Stimulated activated CD4-positive, alpha-beta T cell treated with anti-CD3 and anti-CD28 coated beads, Interleukin-1b, Interleukin-23, amount 100 ng/mL, for 4 hours (primary cell): ENCODE measurements around the gene SCGB1C1.
"Not testable (repeated sequence)": the region's sequence is repeated elsewhere in the genome, so short reads cannot be mapped to it uniquely, and the experiment has no call there.

ENCODE experiments used
- DNase-seq, 2 donors: peaks; one replicate each; pipeline ENCODE4 v3.0.0-alpha.2; 2020; ENCODE audit warnings: low read depth in 2 of 2

Gene SCGB1C1

DNA sequence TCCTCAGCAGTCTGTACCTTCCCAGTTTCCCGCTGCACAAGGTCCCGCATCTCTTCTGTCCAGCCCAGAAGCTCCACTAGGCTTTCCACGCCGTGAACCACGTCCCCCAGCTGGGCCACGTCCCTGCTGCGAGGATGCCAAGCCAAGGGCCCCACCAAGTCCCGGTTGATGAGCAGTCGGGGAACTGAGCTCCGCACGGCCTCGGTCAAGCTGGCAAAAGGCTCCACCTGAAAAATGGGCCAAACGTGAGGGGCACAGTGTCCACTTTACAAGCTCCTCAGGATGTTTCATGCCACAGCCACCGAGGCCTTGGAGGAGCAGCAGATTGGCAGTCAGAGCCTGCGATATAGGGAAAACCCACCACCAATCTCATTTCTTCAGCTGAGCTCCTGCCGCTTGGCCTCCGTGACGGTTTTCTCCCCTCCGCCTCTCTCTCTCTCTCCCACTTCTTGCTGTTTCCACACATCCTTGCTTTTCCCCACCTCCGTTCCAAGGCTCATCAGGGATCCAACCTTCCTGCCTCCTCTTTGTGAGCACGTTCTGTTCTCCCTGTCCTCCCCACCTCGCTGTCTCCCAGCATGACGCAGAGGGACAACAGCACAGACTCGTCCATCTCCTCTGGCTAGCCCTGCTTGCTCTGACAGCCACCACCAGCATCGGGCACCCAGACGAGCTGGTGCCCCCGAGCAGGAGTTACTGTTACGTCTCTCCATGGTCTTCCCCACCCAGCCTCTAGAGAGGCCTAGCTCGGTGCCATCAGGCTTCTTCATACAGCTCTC, 26.1 kb downstream of the SCGB1C1 start:
- no peak for DNase-seq

DNA sequence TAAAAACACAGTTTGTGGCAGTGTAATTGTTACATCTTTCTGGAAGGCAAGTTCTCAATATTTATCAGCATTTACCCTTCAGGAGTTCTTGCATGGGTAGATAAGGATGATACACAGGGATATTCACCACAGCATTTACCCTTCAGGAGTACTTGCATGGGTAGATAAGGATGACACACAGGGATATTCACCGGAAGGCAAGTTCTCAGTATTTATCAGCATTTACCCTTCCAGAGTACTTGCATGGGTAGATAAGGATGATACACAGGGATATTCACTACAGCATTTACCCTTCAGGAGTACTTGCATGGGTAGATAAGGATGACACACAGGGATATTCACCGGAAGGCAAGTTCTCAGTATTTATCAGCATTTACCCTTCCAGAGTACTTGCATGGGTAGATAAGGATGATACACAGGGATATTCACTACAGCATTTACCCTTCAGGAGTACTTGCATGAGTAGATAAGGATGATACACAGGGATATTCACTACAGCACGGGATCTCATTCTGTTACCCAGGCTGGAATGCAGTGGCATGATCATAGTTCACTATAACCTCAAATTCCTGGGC, 27.9 kb downstream of the SCGB1C1 start:
- not testable (repeated sequence) for DNase-seq

DNA sequence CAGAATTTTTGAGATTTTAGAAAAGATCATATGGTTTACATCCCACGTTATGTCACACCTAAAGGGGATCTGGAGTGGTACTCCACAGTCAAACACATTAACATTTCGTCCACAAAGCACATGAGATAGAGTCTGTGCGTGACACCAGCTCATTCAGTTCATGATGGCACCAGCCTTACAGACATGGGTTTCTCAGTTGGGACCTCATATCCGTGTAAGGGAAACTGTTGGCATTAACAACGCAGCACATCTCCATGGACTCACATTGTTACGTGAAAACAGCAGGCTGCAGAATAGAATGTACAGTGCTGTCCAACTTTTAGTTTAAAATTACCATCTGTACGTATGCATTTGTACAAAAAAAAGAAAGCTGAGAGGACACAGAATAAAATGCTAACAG, 28.7 kb downstream of the SCGB1C1 start:
- no peak for DNase-seq

DNA sequence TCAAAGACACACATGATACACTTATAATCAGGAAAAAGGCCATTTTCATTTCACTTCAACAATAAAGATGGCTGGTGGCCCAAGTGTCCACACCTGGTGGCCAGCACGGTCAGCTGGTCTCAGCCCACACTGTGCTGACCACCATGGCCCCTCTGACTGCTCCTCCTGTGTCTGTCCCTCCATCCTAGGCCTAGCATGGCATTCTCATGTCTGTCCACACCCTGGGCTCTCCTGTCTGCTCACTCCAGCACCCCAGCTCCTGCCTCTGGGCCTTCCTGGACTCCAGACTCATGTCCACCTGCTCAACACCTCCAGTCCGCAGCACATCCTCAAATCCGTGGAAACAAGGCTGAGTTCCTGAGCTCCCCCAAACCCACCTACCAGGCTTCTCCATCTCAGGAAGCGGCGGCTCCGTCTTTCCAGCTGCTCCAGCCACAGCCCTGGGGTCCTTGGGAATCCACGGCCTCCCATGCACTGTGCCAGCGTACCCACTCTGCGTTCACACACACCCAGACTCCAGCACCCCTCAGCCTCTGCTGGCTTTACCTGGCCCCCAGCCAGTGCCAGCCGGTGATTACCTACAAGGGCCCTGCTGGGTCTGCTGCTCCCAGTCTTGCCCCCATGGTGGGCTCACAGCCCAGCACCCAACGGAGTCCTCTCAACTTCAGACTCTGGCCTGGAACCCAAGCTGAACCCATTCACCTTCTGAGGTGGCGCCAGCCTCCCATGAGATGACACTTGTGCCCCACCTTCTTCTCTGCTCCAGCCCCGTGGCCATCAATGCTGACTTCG, 29.3 kb downstream of the SCGB1C1 start:
- no peak for DNase-seq

DNA sequence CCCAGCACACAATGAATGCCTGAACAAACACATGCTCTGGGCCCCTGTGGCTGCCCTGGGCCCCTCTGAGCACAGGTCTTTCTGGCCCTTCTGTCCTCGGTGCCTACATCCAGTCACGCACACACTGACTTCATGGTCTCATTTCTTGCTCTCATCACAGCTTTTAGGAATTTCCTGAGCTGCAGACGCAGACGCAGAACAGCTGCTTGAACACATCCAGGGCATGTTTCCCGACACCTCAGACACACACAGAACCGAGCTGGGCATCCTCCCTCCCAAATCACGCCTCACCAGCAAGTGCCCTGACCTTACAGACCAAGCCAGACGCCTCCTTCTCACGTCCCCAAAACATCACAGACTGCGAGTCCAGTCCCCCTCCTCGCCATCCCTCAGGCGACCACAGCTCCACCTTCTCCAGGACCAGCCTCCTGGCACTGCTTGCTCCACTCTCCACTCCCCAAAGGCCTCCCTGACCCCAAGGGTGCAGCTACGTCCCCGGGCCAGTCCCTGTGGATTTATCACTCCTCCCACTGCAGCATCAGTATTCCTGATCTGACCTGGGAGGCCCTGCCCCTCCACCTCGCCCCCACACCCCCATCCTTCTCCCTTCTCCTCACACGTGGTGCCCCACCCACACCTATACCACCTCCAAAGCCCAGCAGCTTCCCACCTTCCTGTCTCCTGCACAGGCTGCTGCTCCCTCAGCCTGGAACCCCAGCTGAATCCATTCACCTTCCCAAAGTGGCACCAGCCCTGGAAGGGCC, 30.3 kb downstream of the SCGB1C1 start:
- no peak for DNase-seq

DNA sequence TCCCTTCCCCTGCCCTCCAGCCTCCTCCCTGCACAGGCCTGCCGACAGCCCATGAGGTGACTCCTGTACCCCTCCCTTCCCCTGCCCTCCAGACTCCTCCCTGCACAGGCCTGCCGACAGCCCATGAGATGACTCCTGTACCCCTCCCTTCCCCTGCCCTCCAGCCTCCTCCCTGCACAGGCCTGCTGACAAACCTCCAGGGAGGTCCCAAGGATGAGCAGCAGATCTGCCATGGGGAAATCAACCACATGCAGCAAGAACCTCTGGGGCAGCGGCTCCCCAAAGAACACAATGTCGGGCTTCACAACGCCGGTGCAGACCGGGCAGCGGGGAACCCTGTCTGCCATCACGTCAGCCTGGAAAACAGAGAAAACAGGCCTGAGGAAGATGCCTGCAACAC, 31.0 kb downstream of the SCGB1C1 start:
- no peak for DNase-seq

DNA sequence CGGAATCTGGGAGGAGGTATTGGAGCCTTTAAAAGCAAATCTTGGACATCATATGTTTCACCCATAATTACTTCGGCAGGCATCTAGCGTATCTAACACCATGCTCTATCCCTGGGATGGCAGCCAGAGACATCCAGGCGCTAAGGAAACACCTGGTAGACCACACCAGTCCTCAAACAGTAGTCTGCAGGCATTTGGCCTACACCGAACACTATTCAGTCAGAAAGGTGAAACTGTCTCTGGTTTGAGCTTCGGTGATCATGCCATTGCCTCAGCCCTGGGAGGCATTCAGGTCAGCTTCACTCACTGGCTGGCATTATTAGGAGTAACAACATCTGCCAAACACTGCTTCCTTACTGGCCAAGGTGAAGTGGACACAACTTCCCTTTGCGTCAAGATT, 31.5 kb downstream of the SCGB1C1 start:
- no peak for DNase-seq

DNA sequence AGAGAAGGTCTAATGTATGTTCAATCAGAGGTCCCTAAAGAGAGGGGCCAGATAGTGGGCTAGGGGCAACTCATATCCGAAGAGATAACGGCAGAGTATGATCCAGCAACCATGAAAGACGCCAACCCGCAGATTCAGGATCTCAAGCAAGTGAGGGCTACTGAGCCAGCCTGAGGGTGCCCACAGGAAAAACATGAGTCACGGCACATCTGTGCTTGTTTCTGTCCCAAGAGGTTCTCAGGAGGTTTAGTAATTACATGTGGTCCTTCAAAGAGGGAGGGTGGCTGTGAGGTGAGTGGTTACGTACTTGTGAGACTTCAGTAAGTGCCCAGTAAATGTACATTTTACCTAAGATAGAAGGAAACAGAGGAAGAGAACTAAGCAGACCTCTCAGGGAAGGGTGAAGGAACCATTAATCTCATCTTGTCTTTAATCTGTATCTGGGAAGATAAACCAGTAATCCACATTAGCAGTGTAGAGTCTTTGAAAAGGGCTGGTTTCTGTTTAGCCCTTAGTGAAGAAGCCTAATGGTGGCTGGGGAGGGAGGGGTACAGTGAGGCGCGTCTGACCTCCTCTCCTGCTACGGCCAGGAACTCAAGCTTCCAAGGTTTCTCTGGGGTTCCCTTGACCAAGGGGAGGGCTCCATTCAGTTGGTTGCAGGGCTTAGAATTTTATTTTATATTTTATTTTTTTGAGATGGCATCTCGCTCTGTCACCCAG, 33.0 kb downstream of the SCGB1C1 start:
- no peak for DNase-seq

DNA sequence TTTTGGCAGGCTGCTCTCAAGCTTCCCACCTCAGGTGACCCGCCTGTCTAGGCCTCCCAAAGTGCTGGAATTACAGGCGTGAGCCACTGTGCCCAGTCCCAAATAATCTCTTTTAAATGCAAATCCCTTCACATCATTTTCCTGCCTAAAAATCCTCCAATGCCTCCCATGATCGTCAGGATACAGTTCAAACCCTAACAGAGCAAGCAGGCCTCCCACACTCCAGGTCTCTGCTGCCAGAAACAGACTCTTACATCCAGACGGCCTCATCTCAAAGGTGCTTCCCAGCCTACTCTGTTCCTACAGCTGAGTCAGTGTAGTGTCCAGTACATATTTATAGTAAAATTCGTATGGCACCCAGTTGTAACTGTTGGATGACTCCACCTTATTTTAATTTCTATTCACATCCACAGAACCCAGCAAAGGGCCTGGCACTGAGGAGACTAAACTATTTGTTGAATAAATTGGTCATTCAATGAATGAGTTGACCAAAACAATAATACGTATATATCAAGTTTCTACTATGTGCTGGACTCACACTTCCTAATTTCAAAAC, 35.0 kb downstream of the SCGB1C1 start:
- DNase-seq = no peak

DNA sequence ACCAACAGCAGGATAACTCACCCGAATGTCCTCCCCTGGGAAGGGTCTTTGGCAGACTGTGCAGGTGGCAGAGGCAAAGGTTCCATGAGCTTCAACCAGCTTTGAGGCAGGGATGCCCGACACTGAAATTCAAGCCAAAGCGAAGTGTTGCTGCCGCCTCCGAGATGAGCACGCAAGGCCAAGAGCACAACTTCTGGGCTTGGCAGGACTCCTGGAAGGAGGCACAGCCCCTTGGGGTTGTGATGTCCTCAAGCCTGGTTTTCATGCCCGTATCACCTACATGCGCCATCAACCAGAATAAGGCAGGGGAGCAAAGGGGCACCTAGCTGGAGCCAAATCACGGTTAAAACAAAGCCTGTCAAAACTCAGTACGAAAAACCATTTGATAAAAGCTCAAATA, 37.6 kb downstream of the SCGB1C1 start:
- DNase-seq = no peak

DNA sequence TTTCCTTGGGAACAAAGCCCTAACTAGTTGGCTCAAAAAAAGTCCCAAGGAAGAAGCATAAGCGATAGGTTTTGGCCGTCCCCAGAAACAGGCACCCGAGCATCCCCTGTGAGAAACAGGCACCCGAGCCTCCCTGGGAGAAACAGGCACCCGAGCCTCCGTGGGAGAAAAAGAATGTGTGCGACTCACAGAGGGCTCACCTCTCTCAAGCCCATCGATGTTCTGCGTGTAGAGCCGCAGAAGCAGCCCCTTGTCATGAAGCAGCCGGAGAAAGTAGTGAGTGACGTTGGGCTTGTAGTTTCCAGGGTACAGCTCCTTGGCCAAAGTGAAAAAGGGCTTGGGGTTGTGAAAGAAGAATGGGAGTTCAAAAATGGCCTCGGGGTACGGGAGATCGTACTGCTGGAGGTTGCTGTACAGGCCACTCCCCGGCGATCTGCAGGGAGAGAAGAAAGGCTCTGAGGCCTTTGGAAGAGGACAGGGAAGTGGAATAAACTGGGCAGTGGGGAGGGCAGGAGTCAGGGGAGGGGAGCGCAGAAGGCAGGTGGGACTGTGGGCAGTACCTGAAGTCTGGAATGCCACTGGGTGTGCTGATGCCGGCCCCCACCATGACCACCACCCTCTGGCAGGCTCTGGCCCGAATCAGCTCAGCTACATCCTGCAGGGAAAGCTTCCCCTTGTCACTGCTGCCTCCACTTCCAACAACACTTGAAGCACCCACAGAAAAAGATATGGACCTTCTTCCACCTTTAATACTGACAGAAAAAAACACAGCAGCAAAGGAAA, 40.1 kb downstream of the SCGB1C1 start:
- no peak for DNase-seq

DNA sequence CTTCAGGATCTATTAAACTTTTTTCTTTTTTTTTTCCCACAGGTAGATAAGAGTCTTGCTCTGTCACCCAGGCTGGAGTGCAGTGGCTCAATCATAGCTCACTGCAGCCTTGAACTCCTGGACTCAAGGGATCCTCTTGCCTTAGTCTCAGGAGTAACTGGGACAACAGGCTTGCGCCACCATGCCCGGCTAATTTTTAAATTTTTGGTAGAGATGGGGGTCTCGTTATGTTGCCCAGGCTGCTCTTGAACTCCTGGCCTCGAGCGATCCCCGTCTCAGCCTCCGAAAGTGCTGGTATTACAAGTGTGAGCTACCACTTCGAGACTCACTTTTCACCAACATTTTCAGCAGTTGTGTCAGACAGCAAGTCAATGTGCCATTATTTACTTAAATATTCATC, 42.3 kb downstream of the SCGB1C1 start:
- DNase-seq = no peak

DNA sequence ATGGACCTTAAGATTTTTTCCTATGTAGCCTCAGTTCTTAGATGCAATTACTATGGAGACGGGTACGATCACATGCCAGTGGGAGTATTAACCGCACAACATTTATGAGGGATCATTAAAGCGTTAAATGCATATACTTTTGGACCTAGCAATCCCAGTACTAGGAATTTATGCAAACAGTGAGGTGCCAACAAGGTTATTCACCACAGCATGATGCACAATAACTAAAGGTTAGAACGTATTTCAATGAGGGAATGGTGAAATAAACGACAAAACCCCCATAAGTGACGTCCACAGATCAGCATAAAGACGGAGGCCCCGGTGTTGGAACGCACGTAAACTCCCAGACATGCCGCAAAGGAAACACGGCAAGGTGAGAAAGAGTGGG, 42.7 kb downstream of the SCGB1C1 start:
- peak in 1 of 2 donors; percentile 49 for DNase-seq

DNA sequence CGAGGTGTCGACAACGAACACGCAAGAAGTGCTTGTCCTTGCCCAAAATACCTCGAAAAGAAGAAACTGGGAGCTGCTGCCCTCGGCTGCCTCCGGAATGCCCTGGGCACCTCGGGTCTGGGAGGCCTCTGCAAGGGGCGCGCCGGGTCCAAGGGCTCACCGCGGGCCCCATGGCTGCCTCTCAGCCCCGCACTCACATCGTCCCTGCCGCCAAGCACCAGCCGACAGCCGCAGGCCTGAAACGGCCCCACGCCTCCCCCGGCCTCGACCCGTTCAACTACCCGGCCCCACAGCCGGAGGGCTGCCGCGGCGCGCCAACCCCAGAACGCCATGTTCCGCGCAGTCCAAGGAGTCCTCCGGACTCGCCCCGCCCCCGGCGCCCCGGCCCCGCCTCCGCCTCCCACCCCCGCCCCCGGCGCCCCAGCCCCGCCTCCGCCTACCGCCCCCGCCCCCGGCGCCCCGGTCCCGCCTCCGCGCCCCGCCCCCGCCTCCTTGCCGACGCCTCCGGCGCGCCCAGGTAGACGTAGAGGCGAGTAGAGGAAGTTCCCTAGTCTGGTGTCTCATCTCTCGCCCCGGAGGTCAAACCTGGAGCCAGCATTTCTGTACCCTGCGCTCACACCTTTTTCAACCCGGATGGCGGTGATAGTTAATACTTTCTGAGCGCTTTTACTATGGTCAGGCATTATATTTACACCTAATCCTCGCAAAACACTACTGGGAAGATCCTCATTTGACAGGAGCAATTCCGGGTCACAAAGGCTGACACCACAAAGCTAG, 43.3 kb downstream of the SCGB1C1 start, which contains the start of gene SIRT3:
TSS of gene SIRT3 (minus strand) at position 346 of the 777 bp plus-strand sequence. CDS start at position 332, 14 bp downstream.
- DNase-seq = peak; percentile 70 to 72

DNA sequence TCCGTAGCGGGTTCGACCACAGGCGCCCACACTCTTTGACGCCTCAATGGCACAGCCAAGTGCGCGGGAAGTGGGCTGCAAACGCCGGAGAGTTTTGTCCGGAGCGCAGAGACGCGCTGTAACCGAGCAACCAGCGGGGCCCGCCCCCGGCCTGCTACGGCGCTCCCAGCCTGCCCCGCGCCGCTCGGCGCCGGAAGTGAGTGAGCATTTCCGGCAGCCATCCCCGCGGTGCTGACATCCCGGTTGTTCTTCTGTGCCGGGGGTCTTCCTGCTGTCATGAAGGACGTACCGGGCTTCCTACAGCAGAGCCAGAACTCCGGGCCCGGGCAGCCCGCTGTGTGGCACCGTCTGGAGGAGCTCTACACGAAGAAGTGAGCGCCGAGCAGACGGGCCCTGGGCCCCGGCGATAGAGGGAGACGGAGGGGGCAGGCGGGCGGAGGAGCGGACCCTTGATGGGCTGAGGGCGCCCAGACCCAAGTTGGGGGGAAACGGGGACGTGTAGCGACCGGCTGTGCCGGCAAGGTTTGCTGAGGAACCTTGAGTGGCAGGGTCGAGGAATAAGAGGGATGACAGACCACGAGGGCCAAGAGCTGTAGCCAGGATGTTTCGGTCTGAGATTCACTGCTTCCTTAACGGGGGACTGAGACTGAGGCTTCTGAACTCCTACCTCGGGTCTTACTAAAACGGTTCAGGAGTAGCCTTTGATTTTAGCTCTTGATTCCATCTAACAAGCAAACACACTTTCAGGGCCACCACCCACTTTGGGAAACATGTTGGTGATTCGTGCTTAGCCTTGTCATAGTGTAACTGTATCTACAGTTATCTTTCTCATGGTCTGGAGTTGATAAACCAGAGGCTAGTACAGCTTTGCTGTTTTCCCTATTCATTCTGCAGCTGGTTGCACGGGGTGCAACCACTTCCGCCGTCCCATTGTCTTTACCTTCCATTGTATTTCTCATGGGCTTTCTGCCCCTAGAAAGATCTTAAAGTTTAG, 44.2 kb downstream of the SCGB1C1 start, which contains the start of gene PSMD13:
TSS of gene PSMD13 (plus strand) at position 203 of the 994 bp plus-strand sequence. CDS start at position 277, 74 bp downstream.
- peak; percentile 75 to 84 for DNase-seq

DNA sequence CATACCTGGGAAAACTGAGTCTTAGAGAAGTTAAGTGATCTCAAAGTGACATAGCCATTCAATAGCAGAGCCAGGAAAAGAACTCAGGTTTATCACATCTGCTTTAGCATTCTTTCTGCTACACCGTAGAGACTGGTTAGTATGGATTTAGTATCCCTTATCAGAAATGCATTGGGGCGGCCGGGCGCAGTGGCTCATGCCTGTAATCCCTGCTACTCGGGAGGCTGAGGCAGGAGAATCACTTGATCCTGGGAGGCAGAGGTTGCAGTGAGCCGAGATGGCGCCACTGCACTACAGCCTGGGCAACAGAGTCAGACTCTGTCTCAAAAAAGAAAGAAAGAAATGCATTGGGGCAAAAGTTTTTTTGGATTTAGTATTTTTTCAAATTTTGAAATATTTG, 45.5 kb downstream of the SCGB1C1 start:
- DNase-seq = not testable (repeated sequence)

DNA sequence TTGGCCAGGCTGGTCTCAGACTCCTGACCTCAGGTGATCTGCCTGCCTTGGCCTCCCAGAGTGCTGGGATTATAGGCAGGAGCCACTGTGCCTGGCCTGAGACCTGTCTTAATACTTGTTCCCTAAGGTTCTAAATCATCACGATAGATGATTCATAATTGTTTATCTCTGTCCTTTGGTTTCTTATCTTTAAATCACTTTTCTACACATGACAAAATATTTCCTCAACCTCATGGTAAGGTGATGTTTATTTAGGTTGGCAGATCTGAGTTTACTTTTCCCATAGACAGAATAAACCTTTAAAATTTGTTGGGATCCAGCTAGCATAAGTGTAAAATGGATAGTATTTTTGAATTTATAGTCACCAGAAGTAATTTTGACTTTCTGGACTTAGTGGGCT, 47.4 kb downstream of the SCGB1C1 start:
- DNase-seq = no peak

DNA sequence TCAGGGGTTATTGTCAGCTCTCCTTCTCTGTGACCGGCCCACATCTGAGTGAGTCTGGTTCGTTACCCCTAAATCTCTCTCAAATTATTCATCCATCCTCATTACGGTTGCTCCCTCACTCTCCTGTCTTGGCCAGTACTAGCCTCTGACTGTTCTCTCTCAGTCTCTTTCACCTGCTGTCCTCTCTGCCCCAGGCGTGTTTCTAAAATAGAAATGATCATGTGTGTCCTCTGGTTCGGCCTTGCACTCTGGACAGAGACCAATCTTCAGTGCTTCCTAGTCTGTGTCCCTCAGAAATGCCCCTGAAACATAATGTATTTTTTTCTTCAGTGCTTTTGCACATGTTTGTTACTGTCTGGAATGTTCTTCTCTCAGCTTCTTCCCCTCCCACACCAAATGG, 48.8 kb downstream of the SCGB1C1 start:
- no peak for DNase-seq
